HepG2 (cell line): ENCODE results near the gene RILP. TPM values are rescaled to one million over a fixed set of nuclear protein-coding genes. Genes with fewer than 3 reads are reported as not detected.

Experiments
- ASH2L ChIP-seq: fragments of 300-600, 200-600 bp; sonication (generic); IDR thresholded peaks from 2 replicates; pipeline ENCODE4 v1.7.0; 2017; ENCODE audit warnings: low read depth, mild to moderate bottlenecking, moderate library complexity, mixed read lengths, low read length; ENCODE audit not compliant: insufficient read length
- BCL3 ChIP-seq: sonication (generic); formaldehyde crosslinking; IDR thresholded peaks from 2 replicates; pipeline ENCODE4 v1.5.1; 2020; ENCODE audit warnings: mild to moderate bottlenecking, missing genetic modification reagents, moderate library complexity
- ETV5 ChIP-seq: IDR thresholded peaks from 2 replicates; pipeline ENCODE4 v1.6.1; 2018; ENCODE audit warnings: missing biosample characterization, missing genetic modification reagents, inconsistent platforms, borderline replicate concordance
- FOSL1 ChIP-seq: sonication (generic); formaldehyde crosslinking; IDR thresholded peaks from 2 replicates; pipeline ENCODE4 v1.9.0; 2021; ENCODE audit warnings: missing genetic modification reagents, borderline replicate concordance
- HDAC6 ChIP-seq: fragments of 200-600 bp; sonication (generic); IDR thresholded peaks from 2 replicates; pipeline ENCODE4 v1.7.0; 2017; ENCODE audit warnings: mild to moderate bottlenecking, antibody characterized with exemption, low read length, low read depth
- JUND ChIP-seq: sonication (generic); formaldehyde crosslinking; IDR thresholded peaks from 2 replicates; pipeline ENCODE4 v1.8.0; 2022; ENCODE audit warnings: mild to moderate bottlenecking, missing genetic modification reagents
- KLF12 ChIP-seq: sonication (generic); formaldehyde crosslinking; IDR thresholded peaks from 2 replicates; pipeline ENCODE4 v1.4.0; 2020; ENCODE audit warnings: missing genetic modification reagents, borderline replicate concordance
- NFYB ChIP-seq: sonication (generic); formaldehyde crosslinking; IDR thresholded peaks from 2 replicates; pipeline ENCODE4 v1.4.0; 2020; ENCODE audit warnings: missing genetic modification reagents
- ONECUT2 ChIP-seq: sonication (generic); formaldehyde crosslinking; IDR thresholded peaks from 2 replicates; pipeline ENCODE4 v1.4.0; 2020; ENCODE audit warnings: missing genetic modification reagents
- PREB ChIP-seq: sonication (generic); formaldehyde crosslinking; IDR thresholded peaks from 2 replicates; pipeline ENCODE4 v1.4.0; 2020; ENCODE audit warnings: missing genetic modification reagents
- PTBP1 ChIP-seq: fragments of 200-400 bp; formaldehyde crosslinking; IDR thresholded peaks from 2 replicates; pipeline ENCODE4 v1.6.1; 2018; ENCODE audit warnings: low read length, low read depth; ENCODE audit not compliant: poor library complexity, severe bottlenecking
- REXO4 ChIP-seq: sonication (generic); formaldehyde crosslinking; IDR thresholded peaks from 2 replicates; pipeline ENCODE4 v1.8.0; 2022; ENCODE audit warnings: missing genetic modification reagents, mild to moderate bottlenecking, borderline replicate concordance
- RFX3 ChIP-seq: IDR thresholded peaks from 2 replicates; pipeline ENCODE4 v1.6.1; 2016; ENCODE audit warnings: missing biosample characterization, missing genetic modification reagents
- RFXANK ChIP-seq: IDR thresholded peaks from 2 replicates; pipeline ENCODE4 v1.6.1; 2016
- SETDB1 ChIP-seq: sonication (generic); formaldehyde crosslinking; IDR thresholded peaks from 2 replicates; pipeline ENCODE4 v1.5.1; 2020; ENCODE audit warnings: missing genetic modification reagents, mild to moderate bottlenecking, borderline replicate concordance
- SNAPC5 ChIP-seq: sonication (generic); formaldehyde crosslinking; IDR thresholded peaks from 2 replicates; pipeline ENCODE4 v1.8.1; 2023; ENCODE audit warnings: mild to moderate bottlenecking, missing genetic modification reagents, borderline replicate concordance
- TRIM22 ChIP-seq: fragments of 450-650 bp; IDR thresholded peaks from 2 replicates; pipeline ENCODE4 v1.6.1; 2017
- U2AF2 ChIP-seq: fragments of 200-400 bp; formaldehyde crosslinking; IDR thresholded peaks from 2 replicates; pipeline ENCODE4 v1.6.1; 2017; ENCODE audit warnings: low read depth, mild to moderate bottlenecking, low read length
- XBP1 ChIP-seq: sonication (generic); formaldehyde crosslinking; IDR thresholded peaks from 2 replicates; pipeline ENCODE4 v1.5.0; 2020; ENCODE audit warnings: missing genetic modification reagents
- YEATS4 ChIP-seq: sonication (generic); formaldehyde crosslinking; IDR thresholded peaks from 2 replicates; pipeline ENCODE4 v1.4.0; 2020; ENCODE audit warnings: missing genetic modification reagents, borderline replicate concordance
- ZNF12 ChIP-seq: sonication (generic); formaldehyde crosslinking; IDR thresholded peaks from 2 replicates; pipeline ENCODE4 v1.5.0; 2020; ENCODE audit warnings: missing genetic modification reagents
- ZNF18 ChIP-seq: sonication (generic); formaldehyde crosslinking; IDR thresholded peaks from 2 replicates; pipeline ENCODE4 v1.8.0; 2022; ENCODE audit warnings: mild to moderate bottlenecking, missing genetic modification reagents; ENCODE audit not compliant: insufficient replicate concordance
- ZNF574 ChIP-seq: sonication (generic); formaldehyde crosslinking; IDR thresholded peaks from 2 replicates; pipeline ENCODE4 v1.4.0; 2020; ENCODE audit warnings: missing genetic modification reagents
- polyA plus RNA-seq, 8 experiments: library from polyadenylated mRNA; depleted of rRNA in 3 of 8; stranded (reverse) in 7 of 8; unstranded in 1 of 8; fragments of >200 nt; fragmentation: Illumina TruSeq in 4 of 8; extraction: Trizol in 4 of 8; gene quantifications; 2 replicates each; pipeline versions ENCODE4 v1.2.1 to v1.2.3, GENCODE V29; 2011 to 2016; ENCODE audit warnings: low read depth in 4 of 8, missing spikeins in 1 of 8, mixed read lengths in 1 of 8; ENCODE audit not compliant: insufficient read depth in 1 of 8
- total RNA-seq, 5 experiments: library from RNA; depleted of rRNA; stranded (reverse); fragments of >200 nt; fragmentation: Illumina TruSeq; extraction: Trizol; gene quantifications; 2 replicates each; pipeline ENCODE4 v1.2.3, GENCODE V29; 2016; ENCODE audit warnings: low read depth in 1 of 5

The RILP gene
- total and polyA plus RNA-seq, 2 of the 13 experiments (the other 11 are each of a cell fraction or from before 2014, with no cell fraction given) = 6.6 to 8.1 TPM

- TF ChIP-seq ZNF574 (peak; percentile 63), ASH2L (no peak), YEATS4 (CRISPR knock-in tag) (0 out of 2 replicates have a peak, but pooled peaks have one; percentile 45), REXO4 (CRISPR knock-in tag) (no peak), JUND (CRISPR knock-in tag) (no peak), ZNF12 (no peak), KLF12 (CRISPR knock-in tag) (no peak), BCL3 (CRISPR knock-in tag) (no peak), RFX3 (CRISPR knock-in tag) (no peak), ZNF18 (no peak), FOSL1 (CRISPR knock-in tag) (no peak), TRIM22 (no peak), ETV5 (CRISPR knock-in tag) (peak; percentile 92), HDAC6 (no peak), NFYB (CRISPR knock-in tag) (no peak), RFXANK (CRISPR knock-in tag) (no peak), ONECUT2 (CRISPR knock-in tag) (no peak), PREB (CRISPR knock-in tag) (no peak), SETDB1 (no peak), PTBP1 (no peak), SNAPC5 (CRISPR knock-in tag) (no peak), U2AF2 (no peak), XBP1 (CRISPR knock-in tag) (no peak)
Observed at GRCh38 chr17:1597861-1598342, 51.8 kb downstream of the RILP start (continued).
